HG03064 (cell line): ENCODE measurements around the gene INTS1.

Experiments used
- ATAC-seq: cut with Tn5 transposase; IDR thresholded peaks from one replicate; pipeline ENCODE4 v1.9.1; 2021; ENCODE audit warnings: low read depth; ENCODE audit not compliant: unreplicated experiment

INTS1 gene

GRCh38 chr7:1438208-1438607 is 66.0 kb downstream of the INTS1 start:
- no peak for ATAC-seq

GRCh38 chr7:1437155-1437880 is 66.9 kb downstream of the INTS1 start:
- no peak for ATAC-seq

- no peak for ATAC-seq
These were observed 67.6 kb downstream of the INTS1 start for GRCh38 chr7:1436608-1437007.

- no peak for ATAC-seq
These were observed 69.1 kb downstream of the INTS1 start for GRCh38 chr7:1434891-1435670.

- ATAC-seq = no peak
These were observed 69.9 kb downstream of the INTS1 start for GRCh38 chr7:1434165-1434718.

- ATAC-seq = no peak
These were observed 70.9 kb downstream of the INTS1 start for GRCh38 chr7:1433128-1433920.

- no peak for ATAC-seq
These were observed 71.6 kb downstream of the INTS1 start for GRCh38 chr7:1432411-1433082.

- ATAC-seq = no peak
These were observed 72.4 kb downstream of the INTS1 start for GRCh38 chr7:1431634-1432380.

GRCh38 chr7:1431226-1431625 is 73.0 kb downstream of the INTS1 start:
- no peak for ATAC-seq

- no peak for ATAC-seq
These were observed 73.9 kb downstream of the INTS1 start for GRCh38 chr7:1430056-1430845.

GRCh38 chr7:1428941-1429501 is 75.2 kb downstream of the INTS1 start:
- no peak for ATAC-seq

GRCh38 chr7:1427064-1427657 is 77.0 kb downstream of the INTS1 start:
- ATAC-seq = no peak

- ATAC-seq = no peak
These were observed 77.7 kb downstream of the INTS1 start for GRCh38 chr7:1426474-1426873.

- ATAC-seq = no peak
These were observed 78.7 kb downstream of the INTS1 start for GRCh38 chr7:1425292-1426136.

GRCh38 chr7:1424041-1424440 is 80.1 kb downstream of the INTS1 start:
- no peak for ATAC-seq

- ATAC-seq = no peak
These were observed 80.9 kb downstream of the INTS1 start for GRCh38 chr7:1423264-1423811.
